Measurements from ENCODE around the gene DNAH1. TPM values are rescaled to one million over a fixed set of nuclear protein-coding genes. Genes with fewer than 3 reads are reported as not detected.

The DNAH1 gene
- total RNA-seq, 2 experiments from 2014 or later, result 9.4 TPM

- Mint-ChIP-seq H3K4me3 (no peak overlapping the region), H3K27me3 (ENCODE audit: low read depth) (no peaks in the 10 kb centered on the region), H3K4me1 (ENCODE audit: low read depth) (peaks cover 8% of the 10 kb centered on the region), H3K36me3 (ENCODE audit: low read depth) (peaks cover 5% of the 10 kb centered on the region), H3K27ac (no peak overlapping the region), H3K9me3 (no peaks in the 10 kb centered on the region)
- no peak for DNase-seq
- intact Hi-C loops (cut with micrococcal nuclease), result no loop called here
- CTCF ChIA-PET, result no interaction called here
These were observed 57.6 kb downstream of the DNAH1 start for GRCh38 chr3:52373676-52374075.

GRCh38 chr3:52374173-52374572, 58.1 kb downstream of the DNAH1 start:
- Mint-ChIP-seq H3K27me3 (ENCODE audit: low read depth) (no peaks in the 10 kb centered on the region), H3K36me3 (ENCODE audit: low read depth) (peaks cover 3% of the 10 kb centered on the region), H3K4me3 (no peak overlapping the region), H3K27ac (no peak overlapping the region), H3K9me3 (no peaks in the 10 kb centered on the region), H3K4me1 (ENCODE audit: low read depth) (peaks cover 8% of the 10 kb centered on the region)
- DNase-seq, result peak; percentile 30
- intact Hi-C loops (cut with micrococcal nuclease), result no loop called here
- CTCF ChIA-PET, result no interaction called here

GRCh38 chr3:52379610-52380009, 63.5 kb downstream of the DNAH1 start:
- CTCF ChIA-PET, result interaction anchor here (0.9 to 1.8 kb wide), 5 partner anchors 17 to 159 kb away, joined by 3 to 6 read pairs (median 4); no protein-coding TSS in a partner anchor
- no peak overlapping the region for H3K27ac Mint-ChIP-seq
- no peaks in the 10 kb centered on the region for H3K36me3 Mint-ChIP-seq (ENCODE audit: low read depth)
- no peaks in the 10 kb centered on the region for H3K27me3 Mint-ChIP-seq (ENCODE audit: low read depth)
- no peaks in the 10 kb centered on the region for H3K9me3 Mint-ChIP-seq
- H3K4me1 Mint-ChIP-seq (ENCODE audit: low read depth), result no peaks in the 10 kb centered on the region
- no peak for DNase-seq
- H3K4me3 Mint-ChIP-seq, result no peak overlapping the region
- intact Hi-C loops (cut with micrococcal nuclease), result no loop called here

GRCh38 chr3:52380023-52380422, 63.9 kb downstream of the DNAH1 start:
- Mint-ChIP-seq H3K36me3 (ENCODE audit: low read depth) (no peaks in the 10 kb centered on the region), H3K4me1 (ENCODE audit: low read depth) (no peaks in the 10 kb centered on the region), H3K4me3 (no peak overlapping the region), H3K27me3 (ENCODE audit: low read depth) (no peaks in the 10 kb centered on the region), H3K27ac (no peak overlapping the region), H3K9me3 (no peaks in the 10 kb centered on the region)
- CTCF ChIA-PET, result interaction anchor here (1.2 to 1.8 kb wide), 3 partner anchors 17 to 159 kb away, joined by 3 to 6 read pairs (median 4); no protein-coding TSS in a partner anchor
- DNase-seq, result no peak
- intact Hi-C loops (cut with micrococcal nuclease), result no loop called here

- intact Hi-C loops (cut with micrococcal nuclease), result no loop called here
- H3K27me3 Mint-ChIP-seq (ENCODE audit: low read depth), result no peaks in the 10 kb centered on the region
- no peak overlapping the region for H3K27ac Mint-ChIP-seq
- no peaks in the 10 kb centered on the region for H3K4me1 Mint-ChIP-seq (ENCODE audit: low read depth)
- H3K4me3 Mint-ChIP-seq, result no peak overlapping the region
- H3K9me3 Mint-ChIP-seq, result no peaks in the 10 kb centered on the region
- DNase-seq, result no peak
- CTCF ChIA-PET, result interaction anchor here (0.6 to 0.7 kb wide), 2 partner anchors 10 to 263 kb away, joined by 3 to 4 read pairs; no protein-coding TSS in a partner anchor
- H3K36me3 Mint-ChIP-seq (ENCODE audit: low read depth), result no peaks in the 10 kb centered on the region
These were observed 65.5 kb downstream of the DNAH1 start for GRCh38 chr3:52381623-52382022.

- DNase-seq, result no peak
- no peaks in the 10 kb centered on the region for H3K27me3 Mint-ChIP-seq (ENCODE audit: low read depth)
- H3K9me3 Mint-ChIP-seq, result no peaks in the 10 kb centered on the region
- no peaks in the 10 kb centered on the region for H3K4me1 Mint-ChIP-seq (ENCODE audit: low read depth)
- CTCF ChIA-PET, result interaction anchor here (0.9 kb wide), 1 partner anchor 152 kb away, joined by 3 read pairs; no protein-coding TSS in a partner anchor
- no peak overlapping the region for H3K27ac Mint-ChIP-seq
- intact Hi-C loops (cut with micrococcal nuclease), result no loop called here
- no peak overlapping the region for H3K4me3 Mint-ChIP-seq
- no peaks in the 10 kb centered on the region for H3K36me3 Mint-ChIP-seq (ENCODE audit: low read depth)
These were observed 67.3 kb downstream of the DNAH1 start for GRCh38 chr3:52383446-52383845.

GRCh38 chr3:52384019-52384761, 68.1 kb downstream of the DNAH1 start:
- CTCF ChIA-PET, result interaction anchor here (0.8 to 2.0 kb wide), 6 partner anchors 13 to 164 kb away, joined by 3 to 6 read pairs (median 4); no protein-coding TSS in a partner anchor
- H3K4me3 Mint-ChIP-seq, result no peak overlapping the region

GRCh38 chr3:52385157-52385556, 69.0 kb downstream of the DNAH1 start:
- no peaks in the 10 kb centered on the region for H3K36me3 Mint-ChIP-seq (ENCODE audit: low read depth)
- no peak overlapping the region for H3K27ac Mint-ChIP-seq
- CTCF ChIA-PET, result interaction anchor here (0.7 to 2.0 kb wide), 5 partner anchors 14 to 48 kb away, joined by 3 to 6 read pairs (median 4); no protein-coding TSS in a partner anchor
- H3K4me1 Mint-ChIP-seq (ENCODE audit: low read depth), result no peaks in the 10 kb centered on the region
- DNase-seq, result peak; percentile 60
- no peaks in the 10 kb centered on the region for H3K9me3 Mint-ChIP-seq
- H3K27me3 Mint-ChIP-seq (ENCODE audit: low read depth), result no peaks in the 10 kb centered on the region
- intact Hi-C loops (cut with micrococcal nuclease), result loop anchor here (1.0 kb wide), 1 partner anchor 165 kb away; no protein-coding TSS in a partner anchor
- H3K4me3 Mint-ChIP-seq, result no peak overlapping the region

More at GRCh38 chr3:52384019-52384761, 68.1 kb downstream of the DNAH1 start:
- no peaks in the 10 kb centered on the region for H3K36me3 Mint-ChIP-seq (ENCODE audit: low read depth)
- no peaks in the 10 kb centered on the region for H3K4me1 Mint-ChIP-seq (ENCODE audit: low read depth)
- H3K9me3 Mint-ChIP-seq, result no peaks in the 10 kb centered on the region
- intact Hi-C loops (cut with micrococcal nuclease), result no loop called here
- no peak overlapping the region for H3K27ac Mint-ChIP-seq
- H3K27me3 Mint-ChIP-seq (ENCODE audit: low read depth), result no peaks in the 10 kb centered on the region
- no peak for DNase-seq

GRCh38 chr3:52387481-52387880, 71.4 kb downstream of the DNAH1 start:
- intact Hi-C loops (cut with micrococcal nuclease), result no loop called here
- H3K4me1 Mint-ChIP-seq (ENCODE audit: low read depth), result no peaks in the 10 kb centered on the region
- no peak for DNase-seq
- H3K27ac Mint-ChIP-seq, result no peak overlapping the region
- CTCF ChIA-PET, result interaction anchor here (0.6 to 1.4 kb wide), 2 partner anchors 14 to 39 kb away, joined by 3 read pairs; no protein-coding TSS in a partner anchor
- H3K9me3 Mint-ChIP-seq, result no peaks in the 10 kb centered on the region
- H3K36me3 Mint-ChIP-seq (ENCODE audit: low read depth), result no peaks in the 10 kb centered on the region
- H3K4me3 Mint-ChIP-seq, result no peak overlapping the region
- no peaks in the 10 kb centered on the region for H3K27me3 Mint-ChIP-seq (ENCODE audit: low read depth)

GRCh38 chr3:52388348-52388821, 72.3 kb downstream of the DNAH1 start:
- no peak overlapping the region for H3K27ac Mint-ChIP-seq
- H3K9me3 Mint-ChIP-seq, result no peaks in the 10 kb centered on the region
- intact Hi-C loops (cut with micrococcal nuclease), result no loop called here
- H3K36me3 Mint-ChIP-seq (ENCODE audit: low read depth), result peaks cover 2% of the 10 kb centered on the region
- H3K4me1 Mint-ChIP-seq (ENCODE audit: low read depth), result no peaks in the 10 kb centered on the region
- CTCF ChIA-PET, result interaction anchor here (0.5 to 1.5 kb wide), 3 partner anchors 13 to 39 kb away, joined by 3 to 4 read pairs (median 4); no protein-coding TSS in a partner anchor
- no peak overlapping the region for H3K4me3 Mint-ChIP-seq
- H3K27me3 Mint-ChIP-seq (ENCODE audit: low read depth), result no peaks in the 10 kb centered on the region
- no peak for DNase-seq

GRCh38 chr3:52388933-52389332, 72.8 kb downstream of the DNAH1 start:
- intact Hi-C loops (cut with micrococcal nuclease), result no loop called here
- H3K27me3 Mint-ChIP-seq (ENCODE audit: low read depth), result no peaks in the 10 kb centered on the region
- no peaks in the 10 kb centered on the region for H3K9me3 Mint-ChIP-seq
- DNase-seq, result no peak
- H3K4me1 Mint-ChIP-seq (ENCODE audit: low read depth), result no peaks in the 10 kb centered on the region
- no peak overlapping the region for H3K27ac Mint-ChIP-seq
- peaks cover 2% of the 10 kb centered on the region for H3K36me3 Mint-ChIP-seq (ENCODE audit: low read depth)
- CTCF ChIA-PET, result interaction anchor here (0.5 to 1.5 kb wide), 5 partner anchors 16 to 85 kb away, joined by 3 to 6 read pairs (median 4); no protein-coding TSS in a partner anchor
- H3K4me3 Mint-ChIP-seq, result no peak overlapping the region

- CTCF ChIA-PET, result no interaction called here
These were observed 75.0 kb downstream of the DNAH1 start for GRCh38 chr3:52391096-52391495.

More at GRCh38 chr3:52391096-52391495, 75.0 kb downstream of the DNAH1 start:
- no peak overlapping the region for H3K27ac Mint-ChIP-seq
- H3K9me3 Mint-ChIP-seq, result no peaks in the 10 kb centered on the region
- H3K4me3 Mint-ChIP-seq, result no peak overlapping the region
- intact Hi-C loops (cut with micrococcal nuclease), result no loop called here
- peaks cover 2% of the 10 kb centered on the region for H3K36me3 Mint-ChIP-seq (ENCODE audit: low read depth)
- H3K4me1 Mint-ChIP-seq (ENCODE audit: low read depth), result no peaks in the 10 kb centered on the region
- DNase-seq, result no peak
- H3K27me3 Mint-ChIP-seq (ENCODE audit: low read depth), result no peaks in the 10 kb centered on the region

Measured in activated naive CD4-positive, alpha-beta T cell treated with anti-CD3 and anti-CD28 coated beads for 36 hours (primary cell).